PC-9 (cell line): ENCODE results near the gene FAM167B. TPM values are rescaled to one million over a fixed set of nuclear protein-coding genes. Genes with fewer than 3 reads are reported as not detected.
"Not testable (repeated sequence)": the region's sequence is repeated elsewhere in the genome, so short reads cannot be mapped to it uniquely, and the experiment has no call there.

Source experiments
- BruUV-seq: library from RNA; stranded (reverse); fragments of 400-500 nt; replicated peaks from 2 replicates; lab custom pipeline; 2021; lab: Mats Ljungman, UMichigan
- CTCF ChIA-PET: fragments of 300-600 bp; sonication (Branson Sonifier 250); formaldehyde crosslinking; loops from one replicate; lab custom pipeline; 2022; ENCODE audit warnings: antibody characterized with exemption; lab: Charles Lee
- POLR2A ChIA-PET: fragments of 300-600 bp; sonication (Branson Sonifier 250); formaldehyde crosslinking; loops from one replicate; lab custom pipeline; 2022; ENCODE audit warnings: antibody characterized with exemption; ENCODE audit not compliant: unreplicated experiment; lab: Charles Lee
- DNase-seq, 2 experiments: peaks; one replicate each; pipeline versions ENCODE4 v3.0.0 to v3.0.0-alpha.2; 2015 to 2022; ENCODE audit warnings: mixed read lengths in 1 of 2
- H2AFZ ChIP-seq: fragments of 200-600 bp; sonication (generic); 2 replicates; pipeline ENCODE4 v1.8.1; 2017; ENCODE audit warnings: antibody characterized with exemption
- H3F3A ChIP-seq: fragments of 200-600 bp; sonication (generic); 2 replicates; pipeline ENCODE4 v1.8.1; 2017; ENCODE audit warnings: antibody characterized with exemption, mild to moderate bottlenecking, low read depth; ENCODE audit not compliant: insufficient read depth
- H3K27ac ChIP-seq: fragments of 200-600 bp; sonication (generic); 2 replicates; pipeline ENCODE4 v1.6.1; 2016; ENCODE audit warnings: mixed run types
- H3K27me3 ChIP-seq: fragments of 200-600 bp; sonication (generic); 2 replicates; pipeline ENCODE4 v1.6.1; 2016; ENCODE audit warnings: low read depth, mixed run types; ENCODE audit not compliant: insufficient read depth
- H3K36me3 ChIP-seq: fragments of 200-600 bp; sonication (generic); 2 replicates; pipeline ENCODE4 v1.6.1; 2016; ENCODE audit warnings: low read depth, mixed run types
- H3K4me1 ChIP-seq: fragments of 200-600 bp; sonication (generic); replicated peaks from 2 replicates; pipeline ENCODE4 v1.6.1; 2016; ENCODE audit warnings: mixed run types; ENCODE audit not compliant: insufficient read depth
- H3K4me2 ChIP-seq: fragments of 200-600 bp; sonication (generic); 2 replicates; pipeline ENCODE4 v1.6.1; 2017; ENCODE audit warnings: mixed run types
- H3K4me3 ChIP-seq: fragments of 200-600 bp; sonication (generic); 2 replicates; pipeline ENCODE4 v1.6.1; 2016; ENCODE audit warnings: mixed run types
- H3K79me2 ChIP-seq: fragments of 200-600 bp; sonication (generic); 2 replicates; pipeline ENCODE4 v1.6.1; 2017; ENCODE audit warnings: low read depth, mixed run types
- H3K9me2 ChIP-seq: fragments of 200-600 bp; sonication (generic); 2 replicates; pipeline ENCODE4 v1.8.1; 2017; ENCODE audit warnings: mild to moderate bottlenecking; ENCODE audit not compliant: insufficient read depth
- H3K9me3 ChIP-seq: fragments of 200-600 bp; sonication (generic); 2 replicates; pipeline ENCODE4 v1.8.1; 2016; ENCODE audit warnings: low read depth; ENCODE audit not compliant: insufficient read depth
- H4K20me1 ChIP-seq: fragments of 200-600 bp; sonication (generic); 2 replicates; pipeline ENCODE4 v1.8.1; 2017; ENCODE audit not compliant: insufficient read depth
- EZH2 ChIP-seq: fragments of 200-600 bp; sonication (generic); IDR thresholded peaks from 2 replicates; pipeline ENCODE4 v1.8.0; 2017; ENCODE audit warnings: antibody characterized with exemption, low read depth
- intact Hi-C: fragments of 100-400 bp; cut with micrococcal nuclease; formaldehyde crosslinking; loops from one replicate; pipeline ENCODE4 v1.10.0; 2022; ENCODE audit not compliant: unreplicated experiment
- total RNA-seq: library from RNA; stranded (reverse); gene quantifications from 2 replicates; pipeline ENCODE4 v1.2.3, GENCODE V29; 2021
- TF ChIP-seq, protein P1 (sequence below): fragments of 200-600 bp; sonication (generic); conservative IDR thresholded peaks from 2 replicates; pipeline ENCODE4 v1.6.1; 2017; ENCODE audit warnings: mixed run types, antibody characterized with exemption, mild to moderate bottlenecking, moderate library complexity

Gene FAM167B
- total RNA-seq, 1 experiment from 2014 or later = 1.6 TPM

DNA sequence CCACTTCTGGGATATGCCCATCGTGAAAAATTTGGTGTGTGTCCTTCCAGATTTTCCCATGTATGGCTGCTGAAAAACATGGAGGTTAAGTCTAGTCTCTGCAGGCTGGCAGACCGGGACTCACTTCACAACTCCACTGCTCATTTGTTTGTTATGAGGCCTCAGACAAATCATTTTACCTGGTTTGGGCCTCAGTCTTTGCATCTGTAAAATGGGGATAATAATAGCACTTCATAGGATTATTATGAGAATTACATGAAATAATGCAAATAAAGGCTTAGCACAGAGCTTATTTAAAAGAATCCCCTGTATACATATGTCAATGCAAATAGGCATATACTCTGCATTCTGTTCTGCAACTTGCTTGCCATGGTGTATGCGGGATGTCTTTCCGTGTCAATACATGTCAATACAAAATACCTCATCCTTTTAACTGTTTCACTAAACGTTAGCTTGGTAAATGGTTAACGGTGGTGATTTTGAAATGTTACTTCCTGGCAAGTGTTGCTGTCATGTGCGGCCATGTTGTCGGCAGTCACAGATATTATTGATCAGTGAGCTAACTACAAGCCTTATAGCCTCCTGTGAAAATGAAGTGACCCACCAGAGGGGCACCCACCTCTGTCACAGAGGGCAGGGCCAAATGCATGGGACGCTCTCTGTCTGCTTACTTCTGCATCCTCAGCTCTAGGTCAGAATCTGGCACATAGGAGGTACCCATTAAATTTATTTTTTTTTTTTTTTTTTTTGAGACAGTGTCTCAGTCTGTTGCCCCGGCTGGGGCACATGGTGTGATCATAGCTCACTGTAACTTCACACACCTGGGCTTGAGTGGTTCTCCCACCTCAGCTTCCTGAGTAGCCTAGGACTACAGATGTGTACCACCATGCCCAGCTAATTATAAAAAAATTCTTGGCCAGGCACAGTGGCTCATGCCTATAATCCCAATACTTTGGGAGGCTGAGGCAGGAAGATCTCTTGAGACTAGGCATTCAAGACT lies 8.3 kb downstream of the FAM167B start:
- Histone ChIP-seq H4K20me1 (no peaks in the 10 kb centered on the region), H3K4me2 (no peak overlapping the region), H3K27ac (no peak overlapping the region), H3K79me2 (no peaks in the 10 kb centered on the region), H3K9me3 (no peaks in the 10 kb centered on the region), H3K4me3 (no peak overlapping the region), H2AFZ (no peak overlapping the region), H3K27me3 (no peaks in the 10 kb centered on the region), H3F3A (no peaks in the 10 kb centered on the region), H3K9me2 (no peaks in the 10 kb centered on the region), H3K4me1 (no peaks in the 10 kb centered on the region), H3K36me3 (no peaks in the 10 kb centered on the region)
- ChIA-PET CTCF (no interaction called here), POLR2A (no interaction called here)
- intact Hi-C loops = no loop called here
- BruUV-seq = no TSS peak
- TF ChIP-seq, protein P1, sequence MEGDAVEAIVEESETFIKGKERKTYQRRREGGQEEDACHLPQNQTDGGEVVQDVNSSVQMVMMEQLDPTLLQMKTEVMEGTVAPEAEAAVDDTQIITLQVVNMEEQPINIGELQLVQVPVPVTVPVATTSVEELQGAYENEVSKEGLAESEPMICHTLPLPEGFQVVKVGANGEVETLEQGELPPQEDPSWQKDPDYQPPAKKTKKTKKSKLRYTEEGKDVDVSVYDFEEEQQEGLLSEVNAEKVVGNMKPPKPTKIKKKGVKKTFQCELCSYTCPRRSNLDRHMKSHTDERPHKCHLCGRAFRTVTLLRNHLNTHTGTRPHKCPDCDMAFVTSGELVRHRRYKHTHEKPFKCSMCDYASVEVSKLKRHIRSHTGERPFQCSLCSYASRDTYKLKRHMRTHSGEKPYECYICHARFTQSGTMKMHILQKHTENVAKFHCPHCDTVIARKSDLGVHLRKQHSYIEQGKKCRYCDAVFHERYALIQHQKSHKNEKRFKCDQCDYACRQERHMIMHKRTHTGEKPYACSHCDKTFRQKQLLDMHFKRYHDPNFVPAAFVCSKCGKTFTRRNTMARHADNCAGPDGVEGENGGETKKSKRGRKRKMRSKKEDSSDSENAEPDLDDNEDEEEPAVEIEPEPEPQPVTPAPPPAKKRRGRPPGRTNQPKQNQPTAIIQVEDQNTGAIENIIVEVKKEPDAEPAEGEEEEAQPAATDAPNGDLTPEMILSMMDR = no peak
- no peak for TF ChIP-seq EZH2
- no peak for DNase-seq

DNA sequence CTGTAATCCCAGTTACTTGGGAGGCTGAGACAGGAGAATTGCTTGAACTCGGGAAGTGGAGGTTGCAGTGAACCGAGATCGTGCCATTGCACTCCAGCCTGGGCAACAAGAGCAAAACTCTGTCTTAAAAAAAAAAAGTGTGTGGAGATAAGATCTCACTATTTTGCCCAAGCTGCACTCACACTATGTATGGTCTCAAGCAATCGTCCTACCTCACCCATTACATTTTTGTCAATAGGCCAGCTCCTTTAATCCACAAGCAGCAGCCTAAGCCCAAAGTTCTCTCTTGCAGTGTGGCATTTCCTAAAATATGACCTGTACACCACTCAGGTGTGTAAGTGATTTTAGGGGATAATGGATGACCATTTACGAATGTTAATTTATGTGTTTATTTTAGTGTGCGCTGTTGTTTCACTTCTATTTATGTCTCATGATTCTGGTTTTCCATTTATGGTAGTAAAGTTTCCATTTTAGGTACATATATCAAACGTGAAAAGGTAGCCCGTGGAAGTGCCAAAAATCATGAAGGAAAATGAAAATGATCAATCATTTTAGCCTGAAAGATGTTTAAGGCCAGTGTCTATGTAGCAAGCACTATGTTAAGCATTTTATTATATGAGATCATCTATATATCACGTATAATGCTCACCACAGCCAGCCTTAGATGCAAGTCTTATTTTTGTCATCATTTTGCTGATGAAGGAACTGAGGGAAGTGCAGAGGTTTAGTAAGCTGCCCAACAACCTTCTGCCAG lies 9.6 kb downstream of the FAM167B start:
- Histone ChIP-seq H3K36me3 (no peaks in the 10 kb centered on the region), H3K27ac (no peak overlapping the region), H3K9me3 (no peaks in the 10 kb centered on the region), H3F3A (no peaks in the 10 kb centered on the region), H2AFZ (no peak overlapping the region), H3K4me1 (no peaks in the 10 kb centered on the region), H4K20me1 (no peaks in the 10 kb centered on the region), H3K4me2 (no peak overlapping the region), H3K9me2 (no peaks in the 10 kb centered on the region), H3K79me2 (no peaks in the 10 kb centered on the region), H3K4me3 (no peak overlapping the region), H3K27me3 (no peaks in the 10 kb centered on the region)
- TF ChIP-seq EZH2 = no peak
- TF ChIP-seq, protein P1 = no peak
- BruUV-seq = no TSS peak
- CTCF ChIA-PET = no interaction called here
- DNase-seq = no peak
- intact Hi-C loops = no loop called here
- POLR2A ChIA-PET = interaction anchor here (0.5 kb wide), 1 partner anchor 324 kb away, joined by 6 read pairs; no protein-coding TSS in a partner anchor

DNA sequence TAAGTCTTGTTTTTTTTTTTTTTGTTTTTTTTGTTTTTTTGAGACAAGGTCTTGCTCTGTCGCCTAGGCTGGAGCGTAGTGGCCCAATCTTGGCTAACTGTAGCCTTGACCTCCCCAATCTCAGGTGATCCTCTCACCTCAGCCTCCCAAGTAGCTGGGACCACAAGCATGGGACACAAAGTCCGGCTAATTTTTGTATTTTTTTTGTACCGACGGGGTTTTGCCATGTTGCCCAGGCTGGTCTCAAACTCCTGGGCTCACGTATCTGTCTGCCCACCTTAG lies 10.1 kb downstream of the FAM167B start:
- BruUV-seq = no TSS peak
- no peaks in the 10 kb centered on the region for H4K20me1 ChIP-seq
- H3K27ac ChIP-seq = no peak overlapping the region
- no peaks in the 10 kb centered on the region for H3K9me2 ChIP-seq
- no peak overlapping the region for H2AFZ ChIP-seq
- H3K4me1 ChIP-seq = no peaks in the 10 kb centered on the region
- no peaks in the 10 kb centered on the region for H3K36me3 ChIP-seq
- H3K4me3 ChIP-seq = no peak overlapping the region
- H3K27me3 ChIP-seq = no peaks in the 10 kb centered on the region
- DNase-seq = no peak
- ChIA-PET CTCF (no interaction called here), POLR2A (no interaction called here)
- intact Hi-C loops = no loop called here
- no peaks in the 10 kb centered on the region for H3F3A ChIP-seq
- no peaks in the 10 kb centered on the region for H3K9me3 ChIP-seq
- no peak for TF ChIP-seq EZH2
- TF ChIP-seq, protein P1 = no peak
- no peaks in the 10 kb centered on the region for H3K79me2 ChIP-seq
- no peak overlapping the region for H3K4me2 ChIP-seq

DNA sequence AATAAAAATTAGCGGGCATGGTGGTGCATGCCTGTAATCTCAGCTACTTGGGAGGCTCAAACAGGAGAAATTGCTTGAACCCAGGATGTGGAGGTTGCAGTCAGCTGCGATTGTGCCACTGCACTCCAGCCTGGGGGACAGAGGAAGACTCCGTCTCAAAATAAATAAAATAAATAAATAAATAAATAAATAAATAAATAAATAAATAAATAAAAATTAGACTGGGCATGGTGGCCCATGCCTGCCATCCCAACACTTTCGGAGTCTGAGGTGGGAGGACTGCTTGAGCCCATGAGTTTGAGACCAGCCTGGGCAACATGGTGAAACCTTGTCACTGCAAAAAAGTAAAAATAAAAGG lies 16.2 kb downstream of the FAM167B start:
- H3K27ac ChIP-seq, BruUV-seq, H4K20me1 ChIP-seq, POLR2A ChIA-PET, H3K79me2 ChIP-seq, H3K36me3 ChIP-seq, H3K9me3 ChIP-seq, H3F3A ChIP-seq, H2AFZ ChIP-seq, intact Hi-C loops, H3K4me3 ChIP-seq, H3K9me2 ChIP-seq, H3K27me3 ChIP-seq, CTCF ChIA-PET, H3K4me2 ChIP-seq, H3K4me1 ChIP-seq, DNase-seq: not testable (repeated sequence)
